CD4-positive, alpha-beta T cell treated with Interleukin-2 at 100 ng/mL for 4 hours (primary cell): Measurements from ENCODE around the gene ACSBG1.
A peak's percentile ranks its signal among the peaks of the same experiment; 100 is the strongest.
"Not testable (repeated sequence)": the region's sequence is repeated elsewhere in the genome, so short reads cannot be mapped to it uniquely, and the experiment has no call there.

Experiments
- DNase-seq: peaks from one replicate; pipeline ENCODE4 v3.0.0-alpha.2; 2020; ENCODE audit warnings: low spot score

Gene ACSBG1

DNA sequence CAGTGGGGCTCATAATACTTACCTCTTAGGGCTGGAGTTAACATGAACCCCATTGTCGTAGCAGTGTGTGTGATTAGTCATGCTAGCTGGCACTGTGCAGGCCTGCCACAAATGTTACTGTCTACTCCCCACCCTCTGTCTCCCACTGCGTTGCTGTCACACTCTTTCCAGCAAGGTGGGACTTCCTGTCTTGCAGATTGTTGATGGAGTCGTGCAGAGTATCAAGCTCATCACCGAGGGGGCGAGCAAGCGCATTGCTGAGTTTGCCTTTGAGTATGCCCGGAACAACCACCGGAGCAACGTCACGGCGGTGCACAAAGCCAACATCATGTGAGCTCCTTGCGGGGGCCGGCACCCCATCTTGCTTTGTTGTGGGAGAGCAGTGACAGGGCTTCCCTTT lies 72.3 kb downstream of the ACSBG1 start:
- no peak for DNase-seq

DNA sequence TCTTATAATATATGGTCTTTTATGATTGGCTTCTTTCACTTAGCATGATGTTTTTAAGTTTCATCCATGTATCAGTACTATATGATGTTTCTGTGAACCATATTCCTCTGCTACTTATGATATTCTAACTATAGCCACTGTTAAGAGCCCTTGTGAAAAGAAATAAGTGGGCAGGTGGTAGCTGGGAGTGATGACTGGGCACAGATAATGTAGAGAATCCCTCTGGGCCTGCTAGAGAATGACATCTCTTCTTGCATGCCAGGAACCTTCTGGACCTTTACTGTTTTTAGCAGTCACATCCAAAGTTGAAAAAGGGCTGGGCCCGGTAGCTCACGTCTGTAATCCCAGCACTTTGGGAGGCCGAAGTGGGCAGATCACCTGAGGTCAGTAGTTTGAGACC lies 75.0 kb downstream of the ACSBG1 start:
- no peak for DNase-seq

DNA sequence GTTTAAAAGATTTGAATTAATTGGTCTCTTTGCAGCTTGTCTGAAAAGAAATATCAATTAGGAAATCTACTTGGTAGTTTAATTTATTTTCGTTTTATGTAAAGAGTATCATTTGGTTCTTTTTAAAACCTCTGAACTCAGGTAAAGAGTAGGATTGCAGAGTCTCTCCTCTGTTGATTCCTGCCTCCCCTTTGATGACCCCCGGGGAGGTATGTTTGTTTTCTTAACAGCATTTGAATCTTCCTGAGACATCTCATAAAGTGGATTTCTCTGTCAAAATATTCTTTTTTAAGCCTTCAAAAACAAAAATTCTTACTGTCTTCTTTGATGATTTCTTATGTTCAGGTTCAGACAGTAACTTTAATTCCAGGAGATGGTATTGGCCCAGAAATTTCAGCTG lies 77.2 kb downstream of the ACSBG1 start:
- DNase-seq, result no peak

DNA sequence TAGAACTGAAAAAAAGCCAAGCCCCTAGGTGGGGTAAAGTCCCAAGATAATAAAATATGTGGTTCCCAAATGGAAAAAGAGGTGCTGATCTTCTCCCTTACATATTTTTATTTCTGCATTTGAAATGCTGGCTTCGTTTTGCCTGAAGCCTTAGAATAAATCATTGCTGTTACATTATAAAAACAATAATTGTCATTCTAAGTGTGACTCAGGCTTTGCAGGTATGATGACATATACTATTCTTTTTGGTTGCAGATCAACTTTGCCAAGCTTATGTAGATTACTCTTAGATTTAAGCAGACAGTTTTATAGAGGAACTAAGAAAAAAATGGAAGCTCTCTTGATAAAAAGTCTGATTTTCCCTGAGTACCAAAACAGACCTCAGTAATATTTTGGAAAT lies 77.7 kb downstream of the ACSBG1 start:
- no peak for DNase-seq

DNA sequence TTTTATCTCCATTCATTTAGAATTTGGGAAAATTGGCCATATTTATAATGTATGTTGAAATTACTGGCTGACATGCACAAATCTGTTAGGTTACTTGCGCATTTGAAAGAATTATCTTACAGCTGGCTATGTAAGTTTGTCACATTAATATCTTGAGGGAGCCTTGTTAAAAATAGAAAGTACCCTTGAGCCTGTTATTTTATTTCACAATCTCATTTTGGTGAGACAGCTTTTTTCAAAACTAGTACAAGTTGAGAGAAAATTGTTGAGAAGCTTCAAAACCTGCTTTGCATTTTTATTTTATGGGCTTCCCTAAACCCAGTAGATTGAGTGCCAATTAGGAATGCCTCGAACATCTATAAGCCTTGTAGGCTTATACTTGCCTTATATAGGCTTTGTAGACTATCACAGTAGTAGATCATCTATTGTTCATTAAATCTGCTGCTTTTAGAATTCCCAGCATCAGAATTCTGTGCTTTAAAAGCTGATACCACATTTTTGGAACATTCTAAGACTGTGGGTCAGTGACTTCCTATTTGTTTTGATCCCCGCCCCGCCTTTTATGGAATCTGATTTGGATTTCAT lies 78.9 kb downstream of the ACSBG1 start:
- DNase-seq, result no peak

DNA sequence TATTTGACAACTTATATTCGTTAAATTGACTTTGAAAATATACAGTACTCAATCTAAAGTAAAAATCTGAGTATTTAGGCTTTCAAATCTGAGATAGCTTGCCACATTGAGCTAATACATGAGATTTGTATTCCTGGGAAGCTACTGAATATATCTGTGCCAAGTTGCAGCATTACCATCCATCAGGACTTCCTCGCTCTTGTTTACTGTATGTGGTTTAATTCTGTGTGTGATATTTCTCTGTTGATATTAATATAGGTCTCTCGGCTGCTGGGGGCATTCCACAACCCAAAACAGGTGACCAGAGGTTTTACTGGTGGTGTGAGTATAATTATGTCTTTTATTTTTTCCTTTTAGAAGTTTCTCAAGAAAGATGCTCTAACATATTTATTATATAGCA lies 79.4 kb downstream of the ACSBG1 start:
- no peak for DNase-seq

DNA sequence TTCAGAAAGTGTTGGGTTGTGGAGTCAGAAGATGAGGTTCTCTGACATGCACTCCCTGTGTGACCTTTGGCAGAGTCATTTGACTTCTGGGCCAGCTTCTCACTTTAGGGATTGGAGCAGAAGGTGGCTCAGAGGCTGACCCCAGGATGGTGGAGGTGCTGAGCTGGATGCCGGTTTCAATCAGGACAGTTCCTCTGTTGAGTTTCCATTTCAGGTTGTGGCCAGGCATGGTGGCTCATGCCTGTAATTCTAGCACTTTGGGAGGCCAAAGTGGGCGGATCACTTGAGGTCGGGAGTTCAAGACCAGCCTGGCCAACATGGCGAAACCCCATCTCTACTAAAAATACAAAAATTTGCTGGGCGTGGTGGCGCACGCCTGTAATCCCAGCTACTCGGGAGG lies 83.3 kb downstream of the ACSBG1 start:
- not testable (repeated sequence) for DNase-seq

DNA sequence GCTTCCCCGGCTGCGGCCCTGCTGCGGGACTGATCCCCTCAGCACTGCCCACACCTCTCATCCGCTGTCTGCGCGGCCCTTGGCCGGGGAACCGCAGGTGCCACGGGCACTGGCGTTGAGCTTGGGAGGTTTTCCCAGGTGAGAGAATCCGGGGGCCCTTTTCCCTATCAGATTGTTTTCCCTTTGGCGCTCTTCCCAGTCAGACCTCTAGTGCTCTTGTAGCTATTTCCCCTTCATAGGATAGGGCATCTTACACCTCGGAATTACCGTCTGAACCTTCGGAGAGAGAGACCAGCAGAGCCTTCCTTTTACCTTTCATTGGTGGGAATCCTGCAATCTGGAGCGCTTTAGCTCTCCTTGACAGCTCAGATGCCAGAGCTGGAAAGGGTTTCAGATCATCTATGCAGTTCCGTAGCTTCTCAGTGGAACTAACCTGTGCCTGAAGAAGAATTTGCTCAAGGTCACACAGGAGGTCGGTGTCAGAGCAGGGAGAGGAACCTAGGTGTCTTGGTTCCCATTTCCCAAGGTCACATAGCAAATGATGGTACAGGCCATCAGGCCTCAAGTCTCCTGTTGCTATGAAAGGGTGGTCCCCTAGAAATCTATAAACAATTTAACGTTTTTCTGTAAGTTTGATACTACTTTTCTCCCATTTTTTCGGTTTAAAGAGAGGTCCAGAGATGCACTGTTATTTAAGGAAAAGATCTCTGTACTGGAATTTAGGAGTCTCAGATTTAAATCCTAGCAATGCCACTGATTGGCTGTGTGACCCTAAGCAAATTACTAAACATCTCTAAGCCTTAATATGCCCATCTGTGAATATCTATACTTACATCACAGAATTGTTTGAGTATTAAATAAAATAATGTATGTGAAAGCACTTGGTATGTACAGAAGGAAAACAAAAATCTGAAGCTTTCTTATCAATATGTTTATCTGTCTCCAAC lies 84.3 kb downstream of the ACSBG1 start:
- no peak for DNase-seq

DNA sequence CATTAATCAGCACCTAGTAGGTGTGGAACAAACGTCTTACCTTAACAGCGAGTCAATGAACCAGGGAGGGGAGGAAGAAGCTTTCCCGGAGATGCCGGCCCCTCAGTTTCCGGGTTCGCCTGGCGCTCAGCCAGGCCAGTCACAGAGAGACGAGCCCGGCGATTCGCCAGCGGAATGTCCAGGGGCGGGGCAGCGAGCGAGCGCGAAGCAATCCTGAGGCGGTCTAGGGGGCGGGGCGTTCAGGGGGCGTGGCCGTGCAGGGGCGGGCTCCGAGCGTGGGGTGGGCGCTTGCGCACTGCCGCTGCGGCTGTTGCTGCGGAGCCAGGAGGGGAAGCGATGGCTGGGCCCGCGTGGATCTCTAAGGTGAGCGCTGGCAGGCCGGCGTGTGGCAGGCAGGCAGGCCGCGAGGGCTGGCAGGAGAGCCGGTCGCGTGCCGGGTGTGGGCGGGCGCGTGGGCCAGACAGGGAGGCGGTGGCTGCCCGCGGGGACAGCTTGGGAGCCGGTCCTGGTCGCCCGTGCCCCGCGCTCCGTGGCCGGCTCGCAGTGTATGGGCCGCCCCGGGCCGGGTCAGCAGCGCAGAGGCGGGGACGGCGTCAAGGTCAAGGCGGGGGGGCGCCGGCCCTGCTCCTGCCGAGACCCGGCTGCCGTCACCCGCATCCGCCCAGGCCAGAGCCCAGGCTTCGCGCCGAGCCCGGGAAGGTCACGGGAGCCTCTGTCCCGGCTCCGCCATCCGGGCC lies 85.1 kb downstream of the ACSBG1 start, which contains the start of gene IDH3A:
TSS of gene IDH3A (plus strand) at position 295 of the 737 bp plus-strand sequence. CDS start at position 337, 42 bp downstream.
- DNase-seq, result peak; percentile 99

DNA sequence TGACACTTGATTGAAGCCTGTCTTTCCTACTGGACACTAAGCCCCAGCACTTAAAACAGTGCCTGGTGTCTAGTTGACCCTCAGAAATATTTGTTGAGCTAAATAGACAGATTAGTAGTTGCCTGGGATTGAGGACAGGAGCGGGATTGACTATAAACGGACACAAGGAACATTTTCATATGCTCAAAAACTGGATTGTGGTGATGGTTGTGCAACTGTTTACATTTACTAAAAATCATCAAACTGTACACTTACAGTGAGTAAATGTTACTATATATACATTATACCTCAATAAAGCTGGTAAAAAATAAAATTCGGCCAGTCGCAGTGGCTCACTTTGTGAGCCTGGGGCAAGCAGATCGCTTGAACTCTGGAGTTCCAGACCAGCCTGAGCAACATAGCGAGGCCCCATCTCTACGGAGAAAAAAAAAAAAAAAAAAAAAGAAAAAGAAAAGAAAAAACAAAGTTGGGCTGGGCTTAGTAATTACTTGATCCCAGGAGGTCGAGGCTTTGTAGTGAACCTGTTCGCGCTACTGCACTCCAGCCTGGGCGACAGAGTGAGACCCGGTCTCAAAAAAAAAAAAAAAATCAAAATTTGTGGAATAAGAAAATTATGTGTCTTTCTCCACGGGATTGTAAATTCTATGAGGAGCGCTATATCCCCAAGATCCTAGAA lies 85.8 kb downstream of the ACSBG1 start:
- DNase-seq, result no peak

DNA sequence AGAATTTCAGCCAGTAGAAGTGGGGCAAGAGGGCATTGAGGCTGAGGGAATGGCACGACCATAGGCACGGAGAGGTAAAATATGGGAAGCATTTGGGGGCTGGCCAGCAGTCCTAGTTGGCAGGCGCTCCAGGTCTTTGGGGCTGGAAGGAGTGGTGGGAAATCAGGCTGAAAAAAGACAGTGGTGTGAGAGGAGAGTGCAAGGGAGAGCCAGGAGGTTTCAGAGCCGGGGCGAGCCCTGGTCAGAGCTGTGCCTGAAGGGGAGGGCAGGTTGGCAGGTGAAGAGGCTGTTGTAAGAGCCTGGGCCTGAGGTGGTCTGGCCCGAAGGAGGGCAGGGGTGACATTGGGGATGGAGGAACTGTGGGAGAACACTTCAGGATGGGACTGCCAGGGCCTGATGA lies 86.8 kb downstream of the ACSBG1 start:
- no peak for DNase-seq

DNA sequence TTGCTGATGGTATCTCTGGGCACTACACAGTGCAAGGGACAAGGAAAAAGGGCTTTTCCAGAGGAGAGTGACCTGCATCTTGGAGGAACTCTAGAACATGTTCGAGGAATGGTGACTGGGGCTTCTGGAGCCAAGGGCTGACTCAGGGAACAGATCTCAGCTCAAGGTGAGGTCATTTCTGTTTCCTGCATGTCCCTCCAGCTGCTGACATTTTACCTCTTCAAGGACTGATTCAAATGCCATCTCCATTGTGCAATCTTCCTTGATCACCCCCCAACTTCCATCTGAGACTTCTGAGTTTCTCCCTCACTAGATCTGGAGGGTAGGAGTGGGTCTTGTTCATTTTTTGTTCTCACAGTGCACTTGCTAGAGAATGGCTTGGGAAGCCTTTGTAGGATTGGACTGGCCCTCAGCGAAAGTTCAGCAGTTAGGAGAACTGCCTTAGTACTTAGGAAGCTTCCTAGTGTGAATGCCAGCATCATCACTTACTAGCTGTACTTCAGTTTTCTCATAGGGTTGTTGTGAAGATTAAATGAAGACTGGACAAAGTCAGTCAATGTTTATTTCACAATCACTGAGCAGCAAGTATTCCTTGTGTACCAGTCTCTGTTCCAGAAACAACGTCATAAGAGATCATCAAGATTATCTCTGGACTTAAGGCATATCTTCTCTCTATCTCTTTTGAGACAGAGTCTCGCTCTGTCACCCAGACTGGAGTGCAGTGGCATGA lies 87.8 kb downstream of the ACSBG1 start:
- no peak for DNase-seq

DNA sequence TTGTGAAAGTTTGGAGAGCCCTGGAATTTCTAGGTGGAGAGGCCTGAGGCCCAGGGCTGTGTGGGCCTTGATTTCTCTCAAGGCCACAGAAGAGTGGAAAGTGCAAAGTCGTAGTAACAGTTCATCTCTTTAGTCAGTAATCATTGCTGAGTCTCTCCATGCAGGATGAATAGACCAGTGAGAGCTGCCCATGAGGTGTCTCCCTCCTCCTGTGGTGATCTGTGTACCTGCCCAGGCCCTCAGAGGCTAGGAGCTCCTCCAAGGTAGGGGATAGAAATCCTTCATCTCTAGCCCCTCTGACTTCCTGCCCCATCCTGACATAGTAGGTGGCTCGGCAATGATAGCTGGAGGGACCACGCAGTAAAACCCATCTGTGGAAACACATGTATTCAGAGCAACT lies 92.0 kb downstream of the ACSBG1 start:
- DNase-seq, result no peak

DNA sequence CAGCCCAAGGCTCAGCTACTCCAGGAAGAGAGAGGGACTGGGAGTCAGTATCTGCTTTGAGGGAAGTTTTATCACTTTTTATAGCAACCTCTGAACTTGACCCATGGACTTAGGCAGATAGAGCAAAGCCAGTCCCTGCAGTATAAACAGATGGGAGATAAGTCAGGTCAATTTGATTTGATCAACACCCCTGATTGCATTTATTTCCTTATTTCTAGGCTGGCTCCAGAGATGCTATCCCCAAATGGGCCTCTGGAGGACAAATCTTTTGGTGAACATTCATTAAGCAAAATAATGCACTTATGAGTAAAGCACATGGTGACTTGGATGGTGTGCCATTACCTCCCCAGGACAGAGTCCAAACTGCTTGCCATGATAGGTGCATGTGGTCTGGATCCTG lies 94.1 kb downstream of the ACSBG1 start:
- no peak for DNase-seq

DNA sequence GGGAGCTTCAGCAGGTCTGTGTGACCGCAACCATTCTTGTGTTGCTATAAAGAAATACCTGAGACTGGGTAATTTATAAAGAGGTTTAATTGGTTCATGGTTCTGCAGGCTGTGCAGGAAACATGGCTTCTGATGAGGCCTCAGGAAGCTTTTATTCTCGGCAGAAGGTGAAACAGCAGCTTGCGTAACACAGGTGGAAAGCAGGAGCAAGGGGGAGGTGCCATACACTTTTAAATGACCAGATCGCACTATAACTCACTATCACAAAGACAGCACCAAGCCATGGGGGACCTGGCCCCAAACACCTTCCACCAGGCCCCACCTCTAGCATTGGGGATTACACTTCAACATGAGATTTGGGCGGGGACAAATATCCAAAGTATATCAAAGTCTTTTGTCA lies 94.8 kb downstream of the ACSBG1 start:
- no peak for DNase-seq

DNA sequence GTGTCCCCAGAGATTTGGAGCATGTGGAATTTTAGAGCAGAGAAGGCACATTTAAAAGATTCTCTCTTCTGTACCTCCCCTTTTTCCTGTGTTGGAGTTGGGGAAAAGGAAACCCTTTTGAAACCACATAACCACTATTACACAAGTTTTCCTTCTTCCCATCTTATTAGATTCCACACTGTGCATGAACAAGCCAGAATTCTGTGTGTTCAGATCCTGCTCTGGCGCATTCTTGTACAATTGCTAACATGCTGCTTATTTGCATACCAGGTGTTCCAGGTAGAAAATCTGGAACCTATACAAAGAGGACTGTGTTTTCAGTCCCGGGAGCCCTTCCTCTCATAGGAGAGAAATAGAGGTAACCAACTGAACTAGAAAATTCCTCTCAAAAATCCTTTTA lies 100.6 kb downstream of the ACSBG1 start:
- no peak for DNase-seq

DNA sequence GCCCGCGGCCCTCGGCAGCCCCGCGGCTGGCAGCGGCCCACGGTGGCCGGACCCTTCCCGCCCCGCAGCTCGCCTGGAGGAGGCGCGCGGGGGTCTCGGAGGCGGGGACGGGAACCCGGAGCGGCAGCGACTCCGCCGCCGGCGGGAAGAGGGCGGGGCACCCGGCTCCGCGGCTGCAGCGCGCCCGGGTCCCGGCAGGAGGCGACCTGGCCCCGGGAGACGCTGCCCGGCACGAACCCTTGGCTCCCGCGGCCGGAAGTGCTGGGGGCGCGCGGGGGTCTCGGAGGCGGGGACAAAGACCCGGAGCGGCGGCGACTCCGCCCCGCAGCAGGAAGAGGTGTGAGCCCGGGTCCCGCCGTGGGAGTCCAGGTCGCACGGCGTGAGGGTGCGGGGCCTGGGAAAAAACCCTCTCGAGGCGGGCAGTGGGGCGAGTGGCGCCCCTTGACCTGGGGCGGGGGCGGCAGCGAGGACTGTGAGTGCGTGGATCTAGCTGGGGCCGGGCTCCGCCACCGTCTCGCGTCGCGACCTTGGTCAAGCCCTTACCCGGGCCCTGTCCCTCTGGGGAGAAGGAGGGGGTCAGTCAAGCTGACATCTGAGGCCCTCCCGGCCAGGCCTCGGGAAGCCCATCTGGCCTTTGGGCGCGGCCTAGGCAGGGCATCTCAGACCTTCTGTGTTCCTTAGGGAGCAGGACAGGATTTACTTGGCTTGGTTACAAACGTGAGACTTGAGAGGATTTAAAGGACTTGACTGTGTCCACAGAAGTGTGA lies 102.9 kb downstream of the ACSBG1 start, which contains the start of gene CIB2:
TSS of gene CIB2 (minus strand) at position 151 of the 767 bp plus-strand sequence. CDS start 230 bp downstream, outside the sequence.
- peak; percentile 70 for DNase-seq

DNA sequence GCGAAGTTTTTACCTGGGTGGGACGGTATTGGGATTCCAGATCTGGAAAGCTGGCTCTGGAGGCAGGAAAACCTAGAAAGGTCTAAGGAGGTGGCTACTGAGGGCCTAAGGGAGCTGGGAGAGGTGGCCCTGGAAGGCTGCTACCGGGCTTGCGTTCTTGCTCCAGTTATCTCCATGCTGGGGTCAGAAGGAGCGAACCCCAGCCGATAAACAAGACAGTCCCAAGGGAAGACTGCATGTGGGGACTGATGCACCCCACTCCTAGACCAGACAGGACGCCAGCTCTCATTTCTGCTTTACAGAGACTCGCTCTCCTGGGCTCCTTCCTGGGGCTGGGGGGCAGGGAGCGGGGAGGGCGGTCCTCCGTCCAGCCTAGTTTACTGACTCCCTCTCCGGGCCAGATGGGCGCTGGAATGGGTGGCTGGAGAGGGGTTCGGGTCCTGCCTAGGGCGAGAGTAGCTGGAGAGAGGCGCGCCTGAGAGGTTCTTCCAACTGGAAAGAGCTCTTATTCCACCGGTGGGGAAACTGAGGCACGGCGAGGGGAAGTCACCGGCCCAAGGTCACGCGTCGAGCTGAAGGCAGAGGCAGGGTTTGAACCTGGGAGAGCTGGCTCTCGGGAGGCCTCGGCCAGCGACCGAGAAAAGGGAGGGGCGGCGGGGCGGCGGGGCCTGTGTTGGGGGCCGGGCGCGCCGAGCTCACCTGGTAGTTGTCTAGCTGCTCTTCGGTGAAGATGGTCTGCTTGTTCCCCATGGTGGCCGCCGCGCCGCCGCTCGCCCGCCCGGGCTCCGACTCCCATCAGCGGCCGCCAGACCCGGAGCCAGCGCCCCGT lies 103.7 kb downstream of the ACSBG1 start:
- peak; percentile 20 for DNase-seq

DNA sequence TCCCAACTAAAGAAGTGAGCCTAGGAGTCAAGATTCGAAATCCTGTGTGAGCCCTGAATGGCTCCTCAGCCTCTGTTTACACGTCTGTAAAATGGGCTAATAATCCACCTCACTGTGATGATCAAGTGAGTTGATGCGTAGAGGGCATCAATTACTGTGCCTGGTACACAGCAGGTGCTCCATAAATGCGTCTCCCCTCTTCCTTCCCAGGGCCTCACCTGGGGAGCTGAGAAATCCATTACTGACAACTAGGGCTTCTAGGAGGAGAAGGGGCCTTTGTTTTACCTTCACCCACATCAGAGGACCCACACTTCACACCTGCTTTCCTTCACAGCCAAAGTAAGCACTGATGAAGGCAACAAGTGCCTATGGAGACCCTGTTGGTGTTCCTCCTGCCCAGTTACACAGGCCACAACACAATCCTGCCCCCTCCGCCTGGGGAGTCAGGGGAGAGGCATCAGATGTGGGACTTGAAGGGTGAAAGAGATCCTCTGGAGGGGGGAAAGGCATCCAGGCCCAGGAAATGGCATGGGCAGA lies 104.5 kb downstream of the ACSBG1 start:
- DNase-seq, result no peak
